NCI-H187 (cell line): Measurements from ENCODE around the gene BROX.
"Not testable (repeated sequence)": the region's sequence is repeated elsewhere in the genome, so short reads cannot be mapped to it uniquely, and the experiment has no call there.

Experiments
- DNase-seq, 2 experiments: peaks; one replicate each; lab custom pipeline; 2025; lab: John Stamatoyannopoulos, UW

The BROX gene

GRCh38 chr1:222732216-222733159 lies 20.1 kb downstream of the BROX start:
- no peak for DNase-seq

- no peak for DNase-seq
Observed at GRCh38 chr1:222734740-222735139, 22.4 kb downstream of the BROX start.

GRCh38 chr1:222736470-222736869 lies 24.1 kb downstream of the BROX start:
- no peak for DNase-seq

- no peak for DNase-seq
Observed at GRCh38 chr1:222736972-222737371, 24.6 kb downstream of the BROX start, which contains the start of gene FAM177B. TSS of gene FAM177B (plus strand) at chr1:222737202. CDS start at chr1:222746546, 9,344 bp downstream.

GRCh38 chr1:222739465-222739864 lies 27.1 kb downstream of the BROX start:
- no peak for DNase-seq

- DNase-seq: no peak
Observed at GRCh38 chr1:222739929-222740328, 27.6 kb downstream of the BROX start.

GRCh38 chr1:222741630-222742457 lies 29.5 kb downstream of the BROX start:
- not testable (repeated sequence) for DNase-seq

- DNase-seq: no peak
Observed at GRCh38 chr1:222749927-222750326, 37.6 kb downstream of the BROX start.

GRCh38 chr1:222750651-222751050 lies 38.3 kb downstream of the BROX start:
- no peak for DNase-seq

GRCh38 chr1:222751255-222751654 lies 38.9 kb downstream of the BROX start:
- DNase-seq: no peak

GRCh38 chr1:222754366-222755139 lies 42.2 kb downstream of the BROX start:
- no peak for DNase-seq

GRCh38 chr1:222757646-222758268 lies 45.4 kb downstream of the BROX start:
- DNase-seq: no peak

- DNase-seq: no peak
Observed at GRCh38 chr1:222759451-222760035, 47.2 kb downstream of the BROX start.

GRCh38 chr1:222761083-222761482 lies 48.7 kb downstream of the BROX start:
- no peak for DNase-seq

GRCh38 chr1:222762178-222762577 lies 49.8 kb downstream of the BROX start:
- DNase-seq: not testable (repeated sequence)

GRCh38 chr1:222767152-222767571 lies 54.8 kb downstream of the BROX start:
- no peak for DNase-seq

GRCh38 chr1:222768592-222768991 lies 56.2 kb downstream of the BROX start:
- no peak for DNase-seq

- DNase-seq: no peak
Observed at GRCh38 chr1:222769181-222769580, 56.8 kb downstream of the BROX start.

GRCh38 chr1:222769971-222770620 lies 57.7 kb downstream of the BROX start:
- no peak for DNase-seq

- DNase-seq: no peak
Observed at GRCh38 chr1:222772996-222773379, 60.6 kb downstream of the BROX start.

- DNase-seq: no peak
Observed at GRCh38 chr1:222777463-222777862, 65.1 kb downstream of the BROX start.
